ENCODE measurements around the gene ZFYVE9. TPM values are rescaled to one million over a fixed set of nuclear protein-coding genes. Genes with fewer than 3 reads are reported as not detected.

Gene ZFYVE9
- total and polyA plus RNA-seq, 9 of the 15 experiments (the other 6 are each of a cell fraction or from before 2014, with no cell fraction given) = 0.52 to 14.4 (median 8.9) TPM

DNA sequence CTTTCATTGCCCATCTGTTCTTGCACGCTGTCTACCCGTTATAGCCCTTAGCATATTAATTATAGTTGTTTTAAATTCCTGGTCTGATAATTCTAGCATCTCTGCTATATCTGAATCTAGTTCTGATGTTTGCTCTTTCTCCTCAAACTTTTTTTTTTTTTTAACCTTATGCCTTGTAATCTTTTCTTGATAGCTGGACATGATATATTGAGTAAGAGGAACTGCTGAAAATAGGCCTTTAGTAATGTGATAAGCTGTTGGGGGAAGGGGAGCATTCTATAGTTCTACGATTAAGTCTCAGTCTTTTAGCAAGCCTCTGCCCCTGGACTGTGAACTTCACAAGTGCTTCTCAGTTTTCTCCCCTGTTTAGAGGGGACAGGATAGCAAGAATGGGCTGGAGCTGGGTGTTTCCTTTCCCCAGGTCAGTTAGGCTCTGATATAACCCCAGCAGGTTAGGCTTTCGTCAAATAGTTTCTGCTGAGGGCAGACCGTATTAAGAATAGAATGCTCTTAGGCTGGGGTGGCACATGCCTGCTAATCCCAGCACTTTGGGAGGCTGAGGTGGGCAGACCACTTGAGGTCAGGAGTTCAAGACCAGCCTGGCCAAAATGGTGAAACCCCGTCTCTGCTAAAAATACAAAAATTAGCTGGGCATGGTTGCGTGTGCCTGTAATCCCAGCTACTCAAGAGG is 62.2 kb downstream of the ZFYVE9 start (continued):
- TF ChIP-seq ZNF280B (CRISPR knock-in tag; IDR thresholded peaks at IDR 0.05) (no peak), ILF3 (IDR thresholded peaks at IDR 0.05; ENCODE audit: borderline replicate concordance) (no peak), JUN (IDR thresholded peaks at IDR 0.05; ENCODE audit: borderline replicate concordance, low read depth, low read length) (no peak), JUN (CRISPR knock-in tag; IDR thresholded peaks at IDR 0.05; ENCODE audit: borderline replicate concordance) (no peak), RFX1 (IDR thresholded peaks at IDR 0.05) (no peak), CBFB (CRISPR knock-in tag; IDR thresholded peaks at IDR 0.05) (no peak), ZNF212 (CRISPR knock-in tag; IDR thresholded peaks at IDR 0.05) (no peak), SRF (CRISPR knock-in tag; IDR thresholded peaks at IDR 0.05) (no peak), RBM25 (IDR thresholded peaks at IDR 0.05; ENCODE audit: low read depth, low read length, severe bottlenecking) (no peak), PTTG1 (tag; IDR thresholded peaks at IDR 0.05; ENCODE audit: low read depth) (no peak), SIN3A (IDR thresholded peaks at IDR 0.05; ENCODE audit: borderline replicate concordance in 2 of 2, control insufficient read depth in 1 of 2, low read depth in 2 of 2, low read length in 2 of 2) (no peak), CBFA2T3 (IDR thresholded peaks at IDR 0.05) (peak; percentile 79), ZNF121 (CRISPR knock-in tag; conservative IDR thresholded peaks at IDR 0.05) (no peak), ZNF253 (CRISPR knock-in tag; conservative IDR thresholded peaks at IDR 0.05) (no peak), TBP (optimal IDR thresholded peaks at IDR 0.05; ENCODE audit: low read depth, low read length) (no peak), DMBX1 (CRISPR knock-in tag; IDR thresholded peaks at IDR 0.05; ENCODE audit: borderline replicate concordance) (no peak), TCF3 (CRISPR knock-in tag; IDR thresholded peaks at IDR 0.05) (peak; percentile 61), ZNF143 (CRISPR knock-in tag; IDR thresholded peaks at IDR 0.05) (no peak), MYC (IDR thresholded peaks at IDR 0.05; ENCODE audit: low read depth, low read length) (no peak), MYC (CRISPR knock-in tag; IDR thresholded peaks at IDR 0.05; ENCODE audit: borderline replicate concordance, low read depth) (no peak), DDX20 (tag; IDR thresholded peaks at IDR 0.05; ENCODE audit: low read depth) (no peak), YBX1 (IDR thresholded peaks at IDR 0.05) (no peak), EWSR1 (IDR thresholded peaks at IDR 0.05; ENCODE audit: borderline replicate concordance, low read depth, partially characterized antibody) (no peak), MAZ (CRISPR knock-in tag; conservative IDR thresholded peaks at IDR 0.05 in 1 of 2, IDR thresholded peaks at IDR 0.05 in 1 of 2) (no peak), FOXK1 (CRISPR knock-in tag; IDR thresholded peaks at IDR 0.05; ENCODE audit: borderline replicate concordance) (no peak)
- TF ChIP-seq, protein P1, sequence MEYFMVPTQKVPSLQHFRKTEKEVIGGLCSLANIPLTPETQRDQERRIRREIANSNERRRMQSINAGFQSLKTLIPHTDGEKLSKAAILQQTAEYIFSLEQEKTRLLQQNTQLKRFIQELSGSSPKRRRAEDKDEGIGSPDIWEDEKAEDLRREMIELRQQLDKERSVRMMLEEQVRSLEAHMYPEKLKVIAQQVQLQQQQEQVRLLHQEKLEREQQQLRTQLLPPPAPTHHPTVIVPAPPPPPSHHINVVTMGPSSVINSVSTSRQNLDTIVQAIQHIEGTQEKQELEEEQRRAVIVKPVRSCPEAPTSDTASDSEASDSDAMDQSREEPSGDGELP (CRISPR knock-in tag; IDR thresholded peaks at IDR 0.05; ENCODE audit: borderline replicate concordance) = no peak
- TF ChIP-seq, protein P2, sequence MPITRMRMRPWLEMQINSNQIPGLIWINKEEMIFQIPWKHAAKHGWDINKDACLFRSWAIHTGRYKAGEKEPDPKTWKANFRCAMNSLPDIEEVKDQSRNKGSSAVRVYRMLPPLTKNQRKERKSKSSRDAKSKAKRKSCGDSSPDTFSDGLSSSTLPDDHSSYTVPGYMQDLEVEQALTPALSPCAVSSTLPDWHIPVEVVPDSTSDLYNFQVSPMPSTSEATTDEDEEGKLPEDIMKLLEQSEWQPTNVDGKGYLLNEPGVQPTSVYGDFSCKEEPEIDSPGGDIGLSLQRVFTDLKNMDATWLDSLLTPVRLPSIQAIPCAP (CRISPR knock-in tag; IDR thresholded peaks at IDR 0.05; ENCODE audit: borderline replicate concordance) = no peak

Measured in K562 (cell line).